K562 (cell line): ENCODE data around the gene FAM124A. TPM values are rescaled to one million over a fixed set of nuclear protein-coding genes. Genes with fewer than 3 reads are reported as not detected.

Experiments used
- ATAC-seq: fragments of 200-7000 bp; cut with Tn5 transposase; 3 replicates; pipeline ENCODE4 v1.9.1; 2020; ENCODE audit warnings: moderate library complexity
- BruUV-seq: library from RNA; stranded (reverse); fragments of 400-500 nt; replicated peaks from 2 replicates; lab custom pipeline; 2021; lab: Mats Ljungman, UMichigan
- CTCF ChIA-PET: fragments of 300-600 bp; formaldehyde crosslinking; extraction: SDS; loops from one replicate; lab custom pipeline; 2021; ENCODE audit warnings: low intra/inter-chr PET ratio; lab: Yijun Ruan, JAX
- POLR2A ChIA-PET: fragments of 300-600, 350-650 bp; sonication (Branson Sonifier 250); formaldehyde crosslinking; extraction: SDS; loops from one replicate; lab custom pipeline; 2021; ENCODE audit warnings: antibody characterized with exemption, inconsistent platforms; lab: Yijun Ruan, JAX
- DNase-seq, 4 experiments: peaks; one replicate each; pipeline versions ENCODE4 v3.0.0 to v3.0.0-alpha.2; 2011 to 2018; ENCODE audit warnings: low spot score in 3 of 4, mixed read lengths in 3 of 4; ENCODE audit errors: extremely low read depth in 1 of 4
- FAIRE-seq: peaks from 2 replicates; lab custom pipeline; 2011; peaks lifted over from hg19 to GRCh38; lab: Jason Lieb, UNC
- H2AFZ ChIP-seq: 2 replicates; pipeline ENCODE4 v1.6.0; 2011; ENCODE audit warnings: low read depth, low read length, control low read depth, inconsistent platforms
- H3K27ac ChIP-seq: fragments of 200-600 bp; 3 replicates; pipeline ENCODE4 v1.8.0; 2011; ENCODE audit warnings: low read depth, mild to moderate bottlenecking, control low read depth, inconsistent platforms, low read length, moderate library complexity, mixed read lengths; ENCODE audit errors: extremely low read depth
- H3K27me3 ChIP-seq, 2 experiments: fragments of 300-600 bp in 1 of 2; 2 replicates in 1 of 2; 3 replicates in 1 of 2; pipeline versions ENCODE4 v1.6.0 to v1.8.0; 2011; ENCODE audit warnings: inconsistent platforms in 2 of 2, low read length in 2 of 2, mild to moderate bottlenecking in 1 of 2, mixed read lengths in 1 of 2, moderate library complexity in 1 of 2; ENCODE audit not compliant: control insufficient read depth in 2 of 2, insufficient read depth in 2 of 2
- H3K36me3 ChIP-seq: fragments of 300-600 bp; 3 replicates; pipeline ENCODE4 v1.8.0; 2011; ENCODE audit warnings: mild to moderate bottlenecking, low read length, inconsistent platforms; ENCODE audit not compliant: control insufficient read depth, insufficient read depth
- H3K4me1 ChIP-seq, 2 experiments: fragments of 200-600 bp in 1 of 2; replicated peaks in 1 of 2; 2 replicates in 1 of 2; 3 replicates in 1 of 2; pipeline versions ENCODE4 v1.5.1 to v1.8.0; 2011; ENCODE audit warnings: inconsistent platforms in 2 of 2, low read length in 2 of 2, mild to moderate bottlenecking in 1 of 2, mixed read lengths in 1 of 2, moderate library complexity in 1 of 2; ENCODE audit not compliant: control insufficient read depth in 2 of 2, insufficient read depth in 2 of 2
- H3K4me2 ChIP-seq: 2 replicates; pipeline ENCODE4 v1.6.1; 2011; ENCODE audit warnings: low read length, control low read depth, inconsistent platforms, mixed read lengths; ENCODE audit not compliant: insufficient read depth
- H3K4me3 ChIP-seq: fragments of 200-600 bp; sonication (generic), shearing (Covaris generic); 2 replicates; pipeline ENCODE4 v1.5.1; 2016; ENCODE audit warnings: control low read depth, inconsistent platforms
- H3K79me2 ChIP-seq: fragments of 200-600 bp; 3 replicates; pipeline ENCODE4 v1.8.0; 2011; ENCODE audit warnings: low read length, inconsistent platforms; ENCODE audit not compliant: control insufficient read depth, insufficient read depth
- H3K9ac ChIP-seq, 2 experiments: 2 replicates each; pipeline versions ENCODE4 v1.6.0 to v1.6.1; 2011; ENCODE audit warnings: low read depth in 2 of 2, low read length in 2 of 2, control low read depth in 1 of 2, inconsistent platforms in 1 of 2, mild to moderate bottlenecking in 1 of 2, mixed read lengths in 1 of 2; ENCODE audit not compliant: insufficient read depth in 1 of 2
- H3K9me1 ChIP-seq: one replicate; pipeline ENCODE4 v1.6.0; 2011; ENCODE audit warnings: inconsistent platforms, mild to moderate bottlenecking, low read length, moderate library complexity; ENCODE audit not compliant: control insufficient read depth, insufficient read depth
- H3K9me3 ChIP-seq: replicated peaks from 2 replicates; pipeline ENCODE4 v1.5.1; 2011; ENCODE audit warnings: low read depth, low read length, inconsistent platforms; ENCODE audit not compliant: control insufficient read depth, insufficient read depth
- H4K20me1 ChIP-seq: replicated peaks from 2 replicates; pipeline ENCODE4 v1.6.1; 2011; ENCODE audit warnings: low read length, inconsistent platforms, mixed read lengths; ENCODE audit not compliant: control insufficient read depth, insufficient read depth
- CGGBP1 ChIP-seq: fragments of 250-450 bp; sonication (Bioruptor Pico); IDR thresholded peaks from 2 replicates; pipeline ENCODE4 v1.9.0; 2021; ENCODE audit warnings: mild to moderate bottlenecking
- FIP1L1 ChIP-seq: fragments of 200-400 bp; formaldehyde crosslinking; IDR thresholded peaks from 2 replicates; pipeline ENCODE4 v1.6.1; 2018; ENCODE audit warnings: mild to moderate bottlenecking, low read depth, low read length; ENCODE audit not compliant: poor library complexity, severe bottlenecking
- MAFK ChIP-seq: IDR thresholded peaks from 2 replicates; pipeline ENCODE4 v1.6.1; 2011; ENCODE audit warnings: low read length, improper control_type of control experiment
- PRMT5 ChIP-seq: sonication (generic); formaldehyde crosslinking; IDR thresholded peaks from 2 replicates; pipeline ENCODE4 v1.5.0; 2020; ENCODE audit warnings: missing genetic modification reagents
- RBBP5 ChIP-seq: fragments of 200-600 bp; sonication (generic); IDR thresholded peaks from 2 replicates; pipeline ENCODE4 v1.6.1; 2012; ENCODE audit warnings: borderline replicate concordance, mild to moderate bottlenecking, low read length, control low read depth, inconsistent platforms; ENCODE audit not compliant: insufficient read depth, poor library complexity, severe bottlenecking
- RBM25 ChIP-seq: fragments of 200-400 bp; formaldehyde crosslinking; IDR thresholded peaks from 2 replicates; pipeline ENCODE4 v1.6.1; 2018; ENCODE audit warnings: low read length, low read depth, moderate library complexity; ENCODE audit not compliant: severe bottlenecking
- ZNF518B ChIP-seq: fragments of 250-450 bp; sonication (Bioruptor Pico); IDR thresholded peaks from 2 replicates; pipeline ENCODE4 v1.5.0; 2021; ENCODE audit warnings: mild to moderate bottlenecking, moderate library complexity
- ZNF77 ChIP-seq: fragments of 250-450 bp; sonication (Bioruptor Pico); IDR thresholded peaks from 2 replicates; pipeline ENCODE4 v1.5.0; 2020
- WGBS: fragments of 100-300 bp; shearing (Covaris generic); methylation state at CpG from one replicate; pipeline ENCODE4 v1.1.6; 2016; ENCODE audit warnings: low coverage, mixed read lengths; ENCODE audit not compliant: insufficient coverage; ENCODE audit errors: missing lambda C conversion rate; 5-methylcytosine and 5-hydroxymethylcytosine counted together
- in situ Hi-C: fragments of 300-500 bp; cut with MboI; formaldehyde crosslinking; loops from 4 replicates; pipeline ENCODE4 v1.15.0; 2018; ENCODE audit warnings: inconsistent platforms, mixed read lengths
- intact Hi-C: fragments of 100-400 bp; cut with micrococcal nuclease; formaldehyde crosslinking; loops from 2 replicates; pipeline ENCODE4 v1.14.2; 2022
- polyA plus RNA-seq, 8 experiments: library from polyadenylated mRNA; depleted of rRNA in 4 of 8; stranded (reverse) in 5 of 8; unstranded in 3 of 8; fragments of >200 nt; fragmentation: Nextera tagmentation in 2 of 8; fragmentation: Illumina TruSeq in 1 of 8; extraction: Ambion mirVana in 2 of 8; extraction: Trizol in 1 of 8; gene quantifications; 2 replicates each; pipeline versions ENCODE4 v1.2.1 to v1.2.3, GENCODE V29; 2011 to 2014; ENCODE audit warnings: inconsistent platforms in 1 of 8, missing spikeins in 1 of 8
- total RNA-seq, 7 experiments: library from RNA; depleted of rRNA in 6 of 7; stranded (reverse); fragments of >200 nt in 6 of 7; fragmentation: Illumina TruSeq in 2 of 7; extraction: Trizol in 2 of 7; gene quantifications; 2 replicates each; pipeline versions ENCODE4 v1.2.1 to v1.2.3, GENCODE V29; 2011 to 2021; ENCODE audit warnings: low replicate concordance in 1 of 7

The FAM124A gene
- total and polyA plus RNA-seq, 9 of the 15 experiments (the other 6 are each of a cell fraction or from before 2014, with no cell fraction given), result not detected

GRCh38 chr13:51325837-51326236 is 103.6 kb downstream of the FAM124A start:
- Histone ChIP-seq H3K36me3 (no peaks in the 10 kb centered on the region), H3K27me3 (peaks cover 0 to 1% of the 10 kb centered on the region in 2 experiments; a peak in 3 of 5 replicates), H3K79me2 (no peaks in the 10 kb centered on the region), H4K20me1 (no peaks in the 10 kb centered on the region), H3K9me3 (no peaks in the 10 kb centered on the region), H2AFZ (no peak overlapping the region), H3K4me2 (no peak overlapping the region), H3K4me1 (no peaks in the 10 kb centered on the region; a peak in 2 of 5 replicates), H3K27ac (no peak overlapping the region), H3K9me1 (no peaks in the 10 kb centered on the region), H3K9ac (no peak overlapping the region), H3K4me3 (no peak overlapping the region)
- no TSS peak for BruUV-seq
- ChIA-PET POLR2A (no interaction called here), CTCF (no interaction called here)
- no peak for DNase-seq
- ATAC-seq, result no peak
- intact Hi-C loops (no loop called here), in situ Hi-C loops (no loop called here)
- WGBS, result 0% methylated on average over 2 of the region's 6 CpGs
- FAIRE-seq, result no peak
- TF ChIP-seq FIP1L1 (no peak), RBBP5 (no peak), CGGBP1 (no peak), ZNF77 (CRISPR knock-in tag) (no peak), RBM25 (no peak), PRMT5 (CRISPR knock-in tag) (no peak), MAFK (no peak), ZNF518B (CRISPR knock-in tag) (no peak)
